Kidney (tissue), 14 donors: ENCODE measurements around the gene STAMBPL1. TPM values are rescaled to one million over a fixed set of nuclear protein-coding genes. Genes with fewer than 3 reads are reported as not detected.

ENCODE experiments used
- DNase-seq, 5 donors: peaks; one replicate each; pipeline ENCODE4 v3.0.0-alpha.2; 2013 to 2020
- FAIRE-seq: peaks from 2 replicates; lab custom pipeline; 2012; peaks lifted over from hg19 to GRCh38; lab: Jason Lieb, UNC
- H3K27ac ChIP-seq, 2 donors: one replicate each; pipeline ENCODE4 v1.7.0; 2013; ENCODE audit warnings: low read depth in 2 of 2, low read length in 2 of 2, inconsistent platforms in 1 of 2
- H3K27me3 ChIP-seq: one replicate; pipeline ENCODE4 v1.7.1; 2013; ENCODE audit warnings: low read length, inconsistent platforms; ENCODE audit not compliant: control insufficient read depth, insufficient read depth
- H3K36me3 ChIP-seq, 3 donors: one replicate each; pipeline versions ENCODE4 v1.7.0 to v1.7.1; 2013; ENCODE audit warnings: low read length in 3 of 3, control low read depth in 1 of 3, inconsistent platforms in 1 of 3; ENCODE audit not compliant: insufficient read depth in 3 of 3, control insufficient read depth in 2 of 3
- H3K4me1 ChIP-seq, 3 donors: one replicate each; pipeline versions ENCODE4 v1.7.0 to v1.7.1; 2013; ENCODE audit warnings: low read length in 3 of 3, inconsistent platforms in 1 of 3, low read depth in 1 of 3; ENCODE audit not compliant: control insufficient read depth in 2 of 3, insufficient read depth in 2 of 3
- H3K4me3 ChIP-seq, 3 donors: one replicate each; pipeline versions ENCODE4 v1.7.0 to v1.8.1; 2013; ENCODE audit warnings: low read length in 3 of 3, control low read depth in 1 of 3, inconsistent platforms in 1 of 3
- H3K9ac ChIP-seq, 3 donors: one replicate each; pipeline versions ENCODE4 v1.7.0 to v1.7.1; 2013; ENCODE audit warnings: low read length in 3 of 3, control low read depth in 1 of 3, inconsistent platforms in 1 of 3
- H3K9me3 ChIP-seq, 3 donors: one replicate each; pipeline versions ENCODE4 v1.7.0 to v1.7.1; 2013; ENCODE audit warnings: low read length in 3 of 3, control low read depth in 1 of 3, inconsistent platforms in 1 of 3; ENCODE audit not compliant: control insufficient read depth in 2 of 3, insufficient read depth in 1 of 3
- intact Hi-C: fragments of 100-400 bp; cut with DNase I; formaldehyde crosslinking; loops from one replicate; pipeline ENCODE4 v1.11.1; 2022
- polyA plus RNA-seq: library from polyadenylated mRNA; stranded (reverse); fragments of 350-450 nt; fragmentation: Illumina TruSeq; extraction: RNeasy Lipid Tissue Mini Kit (QIAGEN cat#74804); gene quantifications from one replicate; pipeline ENCODE4 v1.2.3, GENCODE V29; 2014; ENCODE audit warnings: low read depth, low replicate concordance; ENCODE audit not compliant: insufficient read depth
- total RNA-seq: library from RNA; stranded (reverse); fragmentation: NEBNext Ultra II Directional; extraction: Animal tissue kit (Norgen Biotek cat#: 25700); gene quantifications from one replicate; pipeline ENCODE4 v1.2.1, GENCODE V29; 2021
- TF ChIP-seq, protein P1 (sequence below): IDR thresholded peaks from 3 replicates; pipeline ENCODE4 v1.5.1; 2012; ENCODE audit warnings: mild to moderate bottlenecking, moderate library complexity, borderline replicate concordance; ENCODE audit not compliant: insufficient read depth; ENCODE audit errors: extremely low read depth
- donor health status: control.
- donor health status: control.
- donor health status: control.
- donor health status: control.
- donor health status: control.
- donor health status: DM: yes; HTN: yes; CAD: no.
- donor health status: Normal renal cell carcinoma (clear cell type).

The STAMBPL1 gene
- total and polyA plus RNA-seq, 2 donors from 2014 or later: 3.0 to 6.9 TPM

DNA sequence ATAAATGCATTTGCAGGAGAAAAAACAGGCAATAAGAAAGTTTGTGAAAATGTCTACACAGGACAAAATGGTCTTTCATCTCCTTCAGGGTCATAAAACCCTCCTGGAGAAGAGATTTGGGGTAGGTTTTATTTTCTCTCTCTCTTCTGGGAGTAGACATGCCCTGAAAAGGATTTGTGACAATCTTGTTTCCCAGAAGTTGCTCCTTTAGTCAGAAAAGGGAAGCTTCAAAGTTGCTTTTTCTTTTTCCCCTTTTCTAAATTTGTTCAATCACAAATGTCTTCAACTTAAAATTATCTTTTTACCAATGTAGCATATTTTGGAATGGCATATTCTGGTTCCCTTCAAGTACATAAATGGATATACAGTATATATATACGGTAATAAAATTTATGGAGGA is 19.0 kb upstream of the STAMBPL1 start:
- H3K27me3 ChIP-seq: no peaks in the 10 kb centered on the region
- no peak overlapping the region for H3K9ac ChIP-seq
- H3K27ac ChIP-seq: no peak overlapping the region
- intact Hi-C loops: no loop called here
- H3K4me3 ChIP-seq: no peak overlapping the region
- no peaks in the 10 kb centered on the region for H3K9me3 ChIP-seq
- TF ChIP-seq, protein P1, sequence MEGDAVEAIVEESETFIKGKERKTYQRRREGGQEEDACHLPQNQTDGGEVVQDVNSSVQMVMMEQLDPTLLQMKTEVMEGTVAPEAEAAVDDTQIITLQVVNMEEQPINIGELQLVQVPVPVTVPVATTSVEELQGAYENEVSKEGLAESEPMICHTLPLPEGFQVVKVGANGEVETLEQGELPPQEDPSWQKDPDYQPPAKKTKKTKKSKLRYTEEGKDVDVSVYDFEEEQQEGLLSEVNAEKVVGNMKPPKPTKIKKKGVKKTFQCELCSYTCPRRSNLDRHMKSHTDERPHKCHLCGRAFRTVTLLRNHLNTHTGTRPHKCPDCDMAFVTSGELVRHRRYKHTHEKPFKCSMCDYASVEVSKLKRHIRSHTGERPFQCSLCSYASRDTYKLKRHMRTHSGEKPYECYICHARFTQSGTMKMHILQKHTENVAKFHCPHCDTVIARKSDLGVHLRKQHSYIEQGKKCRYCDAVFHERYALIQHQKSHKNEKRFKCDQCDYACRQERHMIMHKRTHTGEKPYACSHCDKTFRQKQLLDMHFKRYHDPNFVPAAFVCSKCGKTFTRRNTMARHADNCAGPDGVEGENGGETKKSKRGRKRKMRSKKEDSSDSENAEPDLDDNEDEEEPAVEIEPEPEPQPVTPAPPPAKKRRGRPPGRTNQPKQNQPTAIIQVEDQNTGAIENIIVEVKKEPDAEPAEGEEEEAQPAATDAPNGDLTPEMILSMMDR: no peak
- H3K4me1 ChIP-seq: no peaks in the 10 kb centered on the region
- H3K36me3 ChIP-seq: no peaks in the 10 kb centered on the region
- no peak for FAIRE-seq
- DNase-seq: no peak

GRCh38 chr10:88865281-88865876 is 14.7 kb upstream of the STAMBPL1 start:
- H3K27ac ChIP-seq: no peak overlapping the region

GRCh38 chr10:88866454-88866853 is 13.6 kb upstream of the STAMBPL1 start:
- no peaks in the 10 kb centered on the region for H3K36me3 ChIP-seq
- intact Hi-C loops: no loop called here
- no peak overlapping the region for H3K4me3 ChIP-seq
- H3K9ac ChIP-seq: no peak overlapping the region
- DNase-seq (no peak), FAIRE-seq (no peak)
- TF ChIP-seq, protein P1: no peak
- no peaks in the 10 kb centered on the region for H3K9me3 ChIP-seq
- H3K27me3 ChIP-seq: no peaks in the 10 kb centered on the region
- no peaks in the 10 kb centered on the region for H3K4me1 ChIP-seq
- H3K27ac ChIP-seq: no peak overlapping the region

More at GRCh38 chr10:88865281-88865876, 14.7 kb upstream of the STAMBPL1 start:
- no peak for FAIRE-seq
- no peaks in the 10 kb centered on the region for H3K4me1 ChIP-seq
- H3K27me3 ChIP-seq: no peaks in the 10 kb centered on the region
- DNase-seq: no peak
- no peak overlapping the region for H3K9ac ChIP-seq
- TF ChIP-seq, protein P1: peak; percentile 25
- intact Hi-C loops: no loop called here
- H3K9me3 ChIP-seq: no peaks in the 10 kb centered on the region
- H3K36me3 ChIP-seq: no peaks in the 10 kb centered on the region
- H3K4me3 ChIP-seq: no peak overlapping the region

DNA sequence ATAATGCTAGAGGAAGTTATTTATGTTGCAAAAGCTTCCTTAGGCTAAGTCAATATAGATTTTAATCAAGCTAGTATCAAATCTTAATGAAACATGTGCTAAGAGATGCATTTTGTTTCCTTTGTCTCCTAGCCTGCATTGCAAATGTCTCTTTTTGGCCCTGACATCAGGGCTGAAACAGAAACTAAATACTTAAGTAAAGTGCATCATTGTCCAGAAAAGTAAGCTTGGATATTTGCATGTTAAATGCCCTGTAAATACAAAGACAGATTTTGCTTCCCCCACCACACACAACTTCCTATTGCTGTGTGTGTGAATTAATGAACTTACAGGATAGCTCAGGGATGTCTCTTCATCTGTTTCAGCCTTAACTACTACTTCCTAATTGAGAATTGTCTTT is 10.0 kb upstream of the STAMBPL1 start:
- Histone ChIP-seq H3K9me3 (no peaks in the 10 kb centered on the region), H3K36me3 (no peaks in the 10 kb centered on the region), H3K27me3 (no peaks in the 10 kb centered on the region), H3K9ac (no peak overlapping the region), H3K4me1 (no peaks in the 10 kb centered on the region), H3K27ac (no peak overlapping the region), H3K4me3 (no peak overlapping the region)
- intact Hi-C loops: no loop called here
- TF ChIP-seq, protein P1: no peak
- FAIRE-seq (no peak), DNase-seq (no peak)
